ENCODE data around the gene ZNF516.

Gene ZNF516

DNA sequence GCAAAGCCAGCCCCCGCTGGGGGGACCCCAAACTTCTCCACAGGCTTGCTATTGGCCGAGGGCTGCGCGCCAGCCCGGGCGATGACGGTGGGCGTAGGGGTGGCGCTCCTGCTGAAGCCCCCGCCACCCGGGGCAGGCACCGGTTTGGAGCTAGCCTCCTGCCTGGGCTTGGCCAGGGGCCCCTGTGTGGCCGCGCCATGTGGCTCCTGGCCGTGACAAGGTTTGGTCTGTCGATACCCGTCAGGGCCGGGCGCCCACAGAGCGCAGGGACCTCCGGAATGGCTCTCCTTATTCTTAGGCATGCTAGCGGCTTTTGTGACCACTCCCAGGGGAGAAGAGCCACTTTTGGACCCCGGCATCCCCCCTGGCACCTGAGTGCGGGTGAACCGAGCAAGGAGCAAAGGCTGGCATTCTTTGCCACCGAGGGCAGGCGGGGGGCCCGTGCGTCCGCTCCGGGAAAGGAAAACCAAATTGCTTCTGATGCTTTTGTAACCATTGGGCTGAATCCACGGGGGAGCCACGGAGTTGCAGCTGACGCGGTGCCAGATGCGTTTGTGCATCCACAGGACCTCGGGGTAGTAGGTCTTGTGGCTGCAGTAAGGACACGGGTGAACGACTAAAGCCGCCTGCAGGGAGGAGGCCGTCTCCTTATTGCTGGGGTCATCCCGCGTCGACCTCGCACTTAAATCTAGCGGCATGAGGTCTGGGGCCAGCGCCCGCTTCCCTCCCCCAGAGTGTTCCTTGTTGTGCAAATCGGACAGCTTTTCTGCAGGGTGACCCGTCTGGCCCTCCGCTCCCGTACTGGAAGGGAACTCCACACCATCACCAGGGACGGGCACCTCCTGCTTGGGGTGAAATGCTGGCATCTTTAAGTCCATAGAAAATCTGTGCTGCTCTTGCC, 115.6 kb downstream of the ZNF516 start:
- no peak for DNase-seq

DNA sequence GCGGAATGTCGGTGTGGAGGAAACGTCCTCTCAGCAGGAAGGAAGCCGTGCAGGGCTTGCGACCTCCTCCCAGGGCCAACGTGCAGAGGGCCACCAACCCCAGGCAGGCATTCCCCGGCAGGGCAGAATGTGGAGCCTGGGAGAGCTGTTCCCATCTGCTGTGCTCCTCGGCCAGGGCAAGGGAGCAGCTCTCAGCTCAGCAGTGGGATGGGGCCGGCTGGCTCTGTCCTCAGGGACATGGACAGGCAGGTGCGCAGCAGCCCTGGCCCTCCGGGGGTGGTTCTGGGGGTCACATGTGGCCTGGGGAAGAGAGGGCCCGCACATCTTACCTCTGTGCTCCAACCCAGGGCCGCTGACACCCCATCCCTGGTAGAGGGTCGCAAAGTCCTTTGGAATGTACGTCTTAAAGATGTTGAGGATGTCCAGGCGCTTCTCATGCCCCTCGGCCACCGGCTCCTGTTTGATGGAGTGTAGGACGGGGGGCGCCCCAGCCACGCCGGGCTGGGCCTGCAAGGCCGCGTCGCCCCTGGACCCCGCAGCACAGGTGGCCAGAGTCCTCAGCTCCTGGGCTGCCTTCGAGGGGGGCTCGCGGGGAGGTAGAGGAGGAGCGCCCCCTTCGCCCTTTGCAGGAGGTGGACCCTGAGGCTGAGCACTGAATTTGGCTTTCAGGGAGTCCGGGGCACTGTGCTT, 116.4 kb downstream of the ZNF516 start:
- DNase-seq: no peak

DNA sequence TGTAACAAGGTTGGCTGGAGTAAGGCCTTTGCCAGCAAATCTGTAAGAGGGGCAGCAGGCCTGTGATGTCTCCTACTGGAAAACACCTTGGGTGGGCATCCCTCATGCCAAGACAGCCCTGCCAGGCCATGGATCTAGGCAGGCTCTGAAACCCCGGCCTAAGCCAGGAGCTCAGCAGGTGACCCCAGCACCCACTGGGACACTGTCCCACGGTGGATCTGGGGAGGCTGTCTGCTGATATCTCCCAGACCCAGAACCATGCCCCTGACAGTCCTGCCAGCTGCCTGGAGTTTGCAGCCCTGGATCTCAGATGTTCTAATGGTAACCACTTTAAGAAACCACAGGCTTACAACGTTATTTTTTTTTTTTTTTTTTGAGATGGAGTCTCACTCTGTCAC, 117.7 kb downstream of the ZNF516 start:
- no peak for DNase-seq

DNA sequence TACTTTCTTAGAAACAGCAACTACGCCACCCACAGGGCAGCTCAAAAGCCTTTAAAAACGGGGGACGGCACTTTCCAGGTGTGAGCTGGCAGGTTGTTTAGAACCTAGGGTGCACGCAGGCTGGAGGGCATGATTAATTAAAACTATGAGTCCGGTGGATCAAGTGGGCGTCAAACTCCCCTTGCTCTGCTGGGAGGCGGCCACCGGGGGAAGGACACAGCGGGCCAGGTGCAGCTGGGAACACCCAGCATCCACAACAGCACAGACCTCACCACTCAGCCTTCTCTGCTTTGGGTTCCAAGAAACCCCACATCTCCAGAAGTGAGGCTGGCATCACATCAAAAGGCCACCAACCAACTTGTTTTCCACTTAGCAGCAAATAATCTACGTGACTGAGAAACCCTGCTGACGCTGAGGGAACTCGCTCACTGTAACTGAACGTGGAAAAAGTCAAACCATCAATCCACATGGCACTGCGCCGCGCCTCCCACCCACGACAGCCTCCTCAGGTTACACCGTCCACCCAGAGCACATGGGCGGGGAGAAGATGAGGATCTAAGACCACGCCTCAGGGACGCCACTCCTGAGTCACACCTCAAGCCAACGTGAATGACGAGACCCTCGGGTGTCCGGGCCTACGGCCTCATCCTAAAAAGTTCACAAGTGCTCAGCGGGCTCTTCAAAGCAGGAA, 118.2 kb downstream of the ZNF516 start:
- DNase-seq: no peak

DNA sequence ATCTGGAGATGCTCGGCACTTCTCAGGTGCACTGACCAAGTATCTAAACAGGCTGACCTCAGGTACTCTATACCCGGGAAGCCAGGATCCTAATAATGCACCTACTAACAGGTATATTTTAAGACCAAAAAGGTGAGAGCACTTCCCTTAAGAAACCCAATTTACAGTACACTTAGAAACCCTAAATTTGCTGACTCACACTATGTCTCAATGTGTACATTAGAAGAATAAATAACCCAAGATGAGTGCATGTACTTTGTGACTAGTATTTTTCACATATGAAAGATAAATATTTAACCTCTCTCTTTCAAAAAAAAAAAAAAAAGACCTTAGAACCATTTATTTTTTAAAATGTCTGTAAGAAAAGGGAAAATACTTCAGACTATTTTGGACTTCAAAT, 118.8 kb downstream of the ZNF516 start:
- DNase-seq: no peak

DNA sequence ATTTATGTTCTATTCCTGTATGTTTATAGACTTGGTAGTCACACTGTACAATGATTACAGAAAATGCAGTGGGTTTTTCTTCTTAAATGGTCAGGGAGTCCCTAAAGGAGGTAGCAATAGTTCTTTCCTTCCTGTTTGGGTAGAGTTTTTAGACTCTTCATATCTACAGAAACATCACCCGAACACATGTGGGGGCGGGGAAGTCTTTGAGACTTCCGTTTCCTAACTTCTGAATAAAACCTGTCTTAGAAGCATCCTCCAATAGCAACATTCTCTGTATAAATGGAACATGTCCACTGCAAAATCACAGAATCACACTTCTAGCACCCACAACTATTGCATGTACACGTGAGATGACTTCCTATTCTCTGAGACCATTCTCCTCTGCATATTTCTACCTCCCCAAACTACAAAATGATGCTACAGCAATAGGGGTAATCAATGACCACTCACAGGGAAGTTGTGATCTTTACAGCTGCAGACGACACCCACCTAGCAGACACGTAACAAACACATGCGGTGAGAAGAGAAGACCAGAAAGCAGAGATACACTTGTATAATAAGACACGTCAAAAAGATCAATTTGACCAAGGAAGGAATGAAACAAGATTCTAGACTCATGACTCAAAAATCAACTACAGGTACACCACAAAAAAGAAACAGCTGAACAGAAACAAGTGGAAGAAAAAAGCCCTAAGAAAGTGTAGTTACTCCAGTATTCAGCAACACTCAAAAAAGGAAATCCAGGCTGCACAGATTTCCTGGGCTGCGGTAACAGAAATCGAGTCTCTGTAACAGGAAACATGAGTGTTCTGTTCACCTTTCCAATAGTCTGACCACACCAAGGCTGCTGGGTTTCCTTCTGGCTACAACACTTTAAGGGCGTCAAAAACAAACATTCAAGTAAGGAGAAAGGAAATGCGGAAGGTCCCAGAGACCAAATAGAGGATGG, 120.4 kb downstream of the ZNF516 start:
- no peak for DNase-seq

DNA sequence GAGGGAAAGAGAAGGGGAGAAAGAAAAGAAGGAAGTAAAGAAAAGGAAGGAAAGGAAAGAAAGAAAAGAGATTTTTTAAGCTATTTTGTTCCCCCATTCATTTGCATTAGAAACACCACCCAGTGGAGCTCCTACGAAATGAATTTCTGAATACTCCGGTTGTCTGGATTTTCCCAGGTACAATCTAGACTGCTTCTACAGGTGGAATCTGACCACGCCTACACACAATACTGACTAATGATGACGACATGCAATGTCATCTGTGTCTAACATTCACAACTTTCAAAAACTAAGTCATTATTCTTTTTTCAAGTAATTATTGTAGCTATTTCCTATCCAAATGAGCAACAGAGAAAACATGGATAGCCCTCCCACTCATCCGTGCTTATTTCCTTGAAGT, 121.7 kb downstream of the ZNF516 start:
- DNase-seq: no peak

DNA sequence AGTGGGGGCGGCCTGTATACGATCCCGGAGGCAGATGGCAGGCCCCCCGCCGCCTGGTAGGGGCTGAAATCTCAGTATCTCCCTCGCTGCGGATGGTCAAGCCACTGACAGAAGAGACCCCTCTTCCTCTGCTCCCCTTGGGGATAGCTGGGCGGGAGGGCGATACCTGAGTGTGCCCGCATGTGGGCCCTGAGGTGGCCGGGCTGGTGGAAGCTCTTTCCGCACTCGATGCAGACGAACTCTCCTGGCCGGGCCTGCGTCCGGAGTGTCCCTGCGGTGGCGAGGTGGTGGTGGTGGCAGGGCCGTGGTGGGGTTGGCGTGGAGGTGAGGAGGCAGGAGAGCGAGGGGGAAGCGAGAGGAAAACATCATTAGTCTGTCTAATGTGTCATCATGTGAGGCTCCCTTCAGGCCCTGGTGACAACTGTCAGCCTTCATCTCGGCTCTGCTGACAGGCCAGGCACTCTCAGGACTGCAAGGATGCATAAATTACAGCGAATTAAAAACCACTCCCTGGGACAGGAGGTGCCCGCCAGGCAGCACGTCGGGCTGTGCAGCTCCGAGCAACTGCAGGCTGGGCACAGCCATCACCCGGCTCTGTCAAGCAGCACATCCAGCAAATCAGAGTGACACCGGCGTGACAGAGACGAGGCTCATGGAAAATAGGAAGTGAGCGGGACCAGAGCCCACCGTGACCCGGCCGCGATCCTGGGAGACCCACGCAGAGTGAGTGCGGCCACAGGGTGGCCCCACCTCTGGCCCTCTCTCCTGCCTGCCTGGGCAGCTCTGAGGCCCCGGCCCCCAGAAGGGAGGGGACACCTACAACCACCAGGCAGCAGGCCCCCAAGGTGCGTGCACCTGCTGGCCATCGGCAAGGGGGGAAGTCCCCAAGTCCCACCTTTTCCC, 123.5 kb downstream of the ZNF516 start:
- DNase-seq: no peak

DNA sequence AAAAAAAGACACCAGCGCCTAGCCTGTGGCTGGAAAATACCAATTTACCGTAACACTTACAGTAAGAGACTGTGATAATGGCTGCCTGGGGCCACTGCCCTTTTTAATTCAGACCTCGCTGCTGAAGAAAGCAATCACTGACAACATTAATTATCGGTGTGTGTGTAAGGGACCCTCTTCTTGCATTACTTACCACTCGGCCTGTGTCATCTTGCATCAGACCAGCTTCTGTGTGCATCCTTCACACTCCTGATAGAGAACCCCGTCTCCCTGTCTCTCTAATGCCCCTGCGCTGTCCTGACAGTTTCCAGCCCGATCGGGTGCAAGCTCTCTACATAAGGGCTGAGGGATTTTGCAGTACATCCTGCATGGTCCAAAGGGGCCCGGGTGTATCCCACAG, 124.4 kb downstream of the ZNF516 start:
- DNase-seq: no peak

DNA sequence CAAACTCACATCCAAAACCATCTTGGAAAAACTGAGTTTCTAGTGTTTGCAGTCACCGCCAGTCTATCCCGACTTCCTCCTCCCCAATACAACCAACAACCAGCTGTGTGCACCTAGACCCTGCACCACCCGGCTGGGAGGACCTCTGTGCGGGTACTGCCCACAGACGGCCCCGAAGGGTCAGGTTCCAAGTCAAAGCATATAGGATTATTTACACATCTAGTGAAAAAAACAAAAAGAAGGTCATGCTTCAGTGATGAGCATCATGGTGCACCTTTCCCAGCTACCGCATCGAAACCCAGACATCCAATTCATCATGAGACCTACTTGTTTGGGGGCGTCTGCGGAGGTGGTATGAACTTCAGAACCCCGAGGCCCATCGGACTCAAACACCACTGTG, 124.8 kb downstream of the ZNF516 start:
- DNase-seq: no peak

DNA sequence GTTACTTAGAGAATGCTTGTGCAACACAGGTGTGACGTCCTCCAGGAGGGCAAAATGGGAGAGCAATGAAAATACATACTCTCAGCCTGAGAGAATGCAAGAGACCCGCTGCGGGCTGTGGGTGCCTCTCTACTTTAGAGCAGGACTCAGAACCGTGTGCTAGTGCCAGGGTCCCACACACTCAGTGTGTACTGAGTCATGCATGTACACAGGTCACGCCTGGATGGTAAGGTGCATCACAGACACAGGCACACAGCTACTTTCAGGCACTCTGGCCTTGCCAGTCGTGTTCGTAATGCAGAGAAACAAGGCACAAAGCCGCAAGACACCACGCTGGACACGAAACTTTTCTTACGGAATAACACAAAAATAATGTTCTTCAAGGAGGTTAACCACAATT, 125.3 kb downstream of the ZNF516 start:
- DNase-seq: no peak

DNA sequence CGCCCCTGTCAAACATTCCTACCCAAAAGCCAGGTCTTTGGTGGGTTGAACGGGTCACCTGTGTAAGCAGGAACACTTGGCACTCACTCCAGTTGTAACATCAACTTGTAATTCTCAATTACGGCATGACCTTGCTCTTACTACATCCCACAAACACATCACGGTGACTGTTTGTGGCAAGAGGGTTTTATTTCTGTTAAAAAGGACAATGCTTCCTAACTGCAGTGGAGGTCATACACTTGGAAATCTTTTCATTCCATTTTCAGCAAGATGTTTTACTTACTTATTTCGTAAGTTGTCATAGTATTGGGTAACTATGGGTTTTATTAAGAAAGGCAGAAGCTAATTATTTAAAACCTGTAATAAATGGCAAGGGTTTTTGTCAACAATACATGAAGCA, 126.1 kb downstream of the ZNF516 start:
- DNase-seq: no peak

DNA sequence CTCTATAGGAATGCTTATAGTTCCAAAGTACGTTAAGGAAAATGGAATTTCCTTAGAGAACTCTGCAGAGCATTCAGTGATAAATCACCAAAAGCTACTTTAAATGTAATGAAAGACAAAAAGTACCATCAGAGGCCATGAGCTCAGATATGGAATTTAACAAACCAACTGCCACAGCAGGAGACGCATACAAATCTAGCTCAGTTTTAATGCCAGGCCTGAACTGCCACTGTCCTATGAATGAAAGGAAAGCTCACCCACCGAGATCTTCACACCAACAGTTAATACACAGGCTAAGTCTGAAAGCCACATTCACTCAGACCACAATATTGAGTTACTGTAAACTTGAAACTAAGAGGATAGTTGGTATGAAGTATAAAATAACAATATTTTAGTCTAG, 126.8 kb downstream of the ZNF516 start:
- no peak for DNase-seq

DNA sequence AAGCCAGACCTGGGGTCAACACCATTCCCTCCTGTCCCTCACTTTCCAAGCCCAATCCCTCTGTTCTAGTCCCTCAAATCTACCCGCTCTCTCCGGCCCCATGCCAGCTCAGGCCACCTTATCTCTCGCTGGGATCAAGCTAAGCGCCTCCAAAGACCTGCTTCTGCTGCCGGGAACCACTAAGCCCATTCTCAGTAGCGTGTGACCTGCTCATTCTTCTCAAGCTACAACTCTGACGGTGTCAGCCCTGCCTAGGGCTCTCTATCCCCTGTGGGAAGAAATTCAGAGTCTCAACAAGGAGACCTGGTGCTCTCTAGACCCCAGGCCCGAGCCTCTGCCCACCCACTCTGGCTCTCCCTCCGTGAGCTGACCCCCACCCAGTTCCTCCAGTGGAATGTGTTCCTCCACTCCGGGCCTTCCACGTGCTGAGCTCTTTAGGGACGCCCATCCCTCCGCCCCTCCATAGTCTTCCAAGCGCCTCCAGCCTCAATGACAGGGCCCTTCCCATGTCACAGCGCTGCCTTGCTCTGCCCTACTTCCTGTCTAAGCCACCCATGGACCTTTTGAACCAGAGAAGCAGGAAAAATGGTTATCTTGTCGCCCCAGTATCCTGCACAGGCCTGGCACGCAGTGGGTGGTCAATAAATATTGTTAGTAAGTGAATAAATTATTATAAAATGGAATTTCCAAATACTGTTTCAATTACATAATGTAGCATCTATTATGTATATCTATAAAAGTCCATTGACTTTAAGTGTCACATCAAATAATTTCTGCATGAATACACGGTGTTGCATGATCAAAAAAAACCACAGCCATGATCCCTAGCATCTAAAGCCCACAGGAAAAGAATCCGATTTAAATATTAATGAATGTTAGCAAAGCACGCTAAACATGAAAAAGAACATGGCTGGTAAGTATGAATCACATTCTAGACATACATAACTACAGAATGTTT, 127.6 kb downstream of the ZNF516 start:
- no peak for DNase-seq

DNA sequence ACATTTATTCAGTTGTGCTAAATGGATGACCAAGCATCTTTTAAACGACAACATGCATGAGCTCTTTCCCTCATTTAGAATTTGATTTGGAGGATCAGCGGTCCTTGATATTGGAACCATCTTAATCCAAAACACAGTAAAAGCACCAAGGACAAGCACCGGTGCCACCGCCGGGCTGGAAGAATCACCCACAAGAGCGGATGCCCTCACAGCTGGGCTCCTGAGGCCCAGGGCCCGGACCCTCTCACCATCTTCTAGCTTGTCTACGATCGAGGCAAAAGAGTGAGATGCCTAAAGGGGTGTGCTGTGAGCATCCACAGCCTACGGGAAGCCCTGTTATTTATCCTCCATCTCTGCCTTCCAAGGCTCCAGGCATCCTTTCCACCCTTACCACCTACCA, 129.5 kb downstream of the ZNF516 start:
- DNase-seq: no peak

DNA sequence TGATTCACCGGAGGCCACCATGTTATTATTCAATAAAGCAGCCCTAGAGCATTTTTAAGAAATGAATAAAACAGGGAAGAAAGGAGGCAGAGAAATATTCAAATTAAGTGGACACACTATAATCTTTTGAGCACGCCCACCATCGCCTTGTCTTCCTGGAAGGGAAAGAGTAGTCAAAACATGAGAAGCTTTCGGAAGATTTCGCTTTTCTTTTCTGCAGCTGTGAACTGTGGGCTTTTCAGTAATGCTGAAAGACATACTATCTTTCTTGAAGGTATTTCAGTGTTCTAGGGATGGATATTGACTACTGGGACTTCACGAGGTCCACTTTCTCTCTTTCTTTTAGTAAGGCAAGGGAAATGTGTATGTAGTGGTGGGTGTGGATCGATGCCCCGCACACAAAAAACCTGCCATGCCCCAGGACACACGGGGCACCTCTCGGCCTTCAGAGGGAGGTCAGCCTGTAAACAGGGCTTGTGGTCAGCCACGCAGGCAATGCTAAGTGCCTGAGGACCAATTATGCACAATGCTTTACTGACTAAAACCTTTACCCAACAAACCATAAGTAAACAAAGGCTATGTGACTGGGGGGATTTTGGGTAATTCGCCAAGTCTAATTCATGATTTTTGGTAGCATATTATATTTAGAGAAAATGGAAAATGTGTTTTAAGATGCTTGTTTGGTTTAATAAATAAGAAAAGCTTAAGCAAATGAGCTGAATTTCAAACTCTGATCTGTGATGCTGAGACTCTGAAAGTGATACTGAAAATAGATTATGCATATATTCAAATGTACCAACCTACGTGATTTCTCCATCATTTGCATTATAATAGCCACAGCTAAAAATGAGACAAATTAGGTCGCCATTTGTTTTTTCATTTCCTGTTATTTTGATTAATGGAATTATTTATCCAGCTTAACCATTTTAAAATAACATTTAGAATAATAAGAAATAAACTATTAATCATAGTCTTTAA, 130.5 kb downstream of the ZNF516 start:
- no peak for DNase-seq

DNA sequence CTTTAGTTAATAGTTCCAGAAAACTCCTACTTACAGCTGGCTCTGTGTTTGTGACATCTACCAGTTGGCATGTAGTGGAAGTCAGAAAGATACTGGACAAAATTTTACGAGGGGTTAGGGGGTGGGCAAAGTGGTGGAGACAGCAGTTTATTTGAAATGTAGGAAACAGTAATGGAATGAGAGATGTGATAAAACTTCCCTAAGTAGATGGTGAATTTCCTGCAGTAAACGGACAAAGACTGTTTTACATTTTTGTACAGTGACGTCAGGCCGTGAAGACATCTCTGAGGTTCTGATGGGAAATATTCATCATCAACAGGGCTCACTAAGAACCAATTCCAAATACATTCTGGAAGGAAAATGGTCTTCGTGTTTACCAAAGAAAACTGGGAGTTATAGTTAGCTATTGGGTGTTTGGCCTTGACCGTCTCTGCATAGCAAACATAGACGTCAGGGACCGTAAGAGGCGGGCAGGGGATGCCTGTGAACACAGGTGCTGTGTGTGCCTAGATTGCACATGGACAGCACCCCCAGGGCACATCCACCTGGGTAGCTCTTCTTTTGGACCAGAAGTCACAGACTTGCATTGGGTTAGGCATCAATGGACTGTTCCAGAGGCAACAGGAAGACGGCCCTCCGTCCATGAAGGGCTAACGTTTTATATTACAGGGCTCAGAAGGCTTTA, 131.5 kb downstream of the ZNF516 start:
- DNase-seq: no peak

DNA sequence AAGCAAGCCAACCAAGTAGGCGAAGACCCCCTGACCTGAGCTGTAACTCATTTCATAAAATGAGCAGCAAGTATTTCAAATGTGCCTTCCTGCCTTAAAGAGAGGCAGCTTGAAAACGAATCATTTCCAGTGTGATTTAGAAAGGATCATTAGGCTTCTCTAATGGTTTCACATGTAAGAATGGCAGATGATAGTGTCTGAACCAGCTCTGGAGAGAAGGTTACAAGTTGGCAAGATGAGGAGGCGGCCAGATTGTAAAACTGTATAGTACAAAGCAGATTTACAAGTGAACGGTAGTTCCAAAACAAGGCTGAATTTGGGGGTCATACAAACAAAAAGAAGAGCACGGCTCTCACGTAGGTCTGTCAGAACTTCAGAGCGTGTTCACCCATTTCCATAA, 132.4 kb downstream of the ZNF516 start:
- DNase-seq: no peak

DNA sequence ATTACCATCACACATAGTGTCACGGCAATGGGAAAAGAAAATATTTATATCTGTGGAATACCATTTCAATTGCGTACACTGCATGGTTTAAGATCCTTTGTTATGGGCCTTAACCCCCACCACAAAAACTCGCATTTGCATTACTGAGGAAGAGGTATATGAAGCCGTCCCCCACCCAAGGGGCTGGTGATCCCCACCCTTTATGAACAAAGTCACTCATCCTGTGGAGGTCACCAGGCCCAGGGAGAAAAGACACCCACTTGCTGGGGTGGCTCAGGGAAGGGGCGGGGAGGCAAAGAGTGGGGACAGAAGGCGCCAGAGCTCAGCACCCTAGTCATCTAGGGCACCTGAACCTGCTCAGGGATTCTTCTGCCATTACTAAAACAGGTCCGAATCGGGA, 133.8 kb downstream of the ZNF516 start:
- no peak for DNase-seq
